Endothelial cell (in vitro differentiated cells): Measurements from ENCODE around the gene TMEM219. TPM values are rescaled to one million over a fixed set of nuclear protein-coding genes. Genes with fewer than 3 reads are reported as not detected.
"Not testable (repeated sequence)": the region's sequence is repeated elsewhere in the genome, so short reads cannot be mapped to it uniquely, and the experiment has no call there.

Source experiments
- DNase-seq: peaks from one replicate; pipeline ENCODE4 v3.0.0; 2021; ENCODE audit warnings: low spot score
- H3K27ac Mint-ChIP-seq: one replicate; pipeline ENCODE4 v1.8.0; 2021; ENCODE audit warnings: mixed read lengths, inconsistent platforms; ENCODE audit not compliant: unreplicated experiment
- H3K27me3 Mint-ChIP-seq: one replicate; pipeline ENCODE4 v1.8.0; 2021; ENCODE audit warnings: mild to moderate bottlenecking, moderate library complexity, mixed read lengths, inconsistent platforms; ENCODE audit not compliant: unreplicated experiment
- H3K36me3 Mint-ChIP-seq: one replicate; pipeline ENCODE4 v1.8.0; 2021; ENCODE audit warnings: mild to moderate bottlenecking, low read depth, mixed read lengths, inconsistent platforms; ENCODE audit not compliant: unreplicated experiment
- H3K4me1 Mint-ChIP-seq: one replicate; pipeline ENCODE4 v1.8.0; 2021; ENCODE audit warnings: mild to moderate bottlenecking, mixed read lengths, inconsistent platforms; ENCODE audit not compliant: unreplicated experiment
- H3K4me3 Mint-ChIP-seq: one replicate; pipeline ENCODE4 v1.8.0; 2021; ENCODE audit warnings: mild to moderate bottlenecking, mixed read lengths, inconsistent platforms; ENCODE audit not compliant: unreplicated experiment
- H3K9me3 Mint-ChIP-seq: one replicate; pipeline ENCODE4 v1.8.0; 2021; ENCODE audit warnings: mixed read lengths, inconsistent platforms; ENCODE audit not compliant: unreplicated experiment
- CTCF ChIP-seq: fragments of 200-600 bp; sonication (generic); IDR thresholded peaks from one replicate; pipeline ENCODE4 v1.5.0; 2021; ENCODE audit warnings: antibody characterized with exemption; ENCODE audit not compliant: unreplicated experiment
- total RNA-seq: library from RNA; stranded (reverse); fragmentation: NEBNext Ultra II Directional; extraction: Animal tissue kit (Norgen Biotek cat#: 25700); gene quantifications from one replicate; pipeline ENCODE4 v1.2.1, GENCODE V29; 2021; ENCODE audit not compliant: unreplicated experiment

Gene TMEM219
- total RNA-seq, 1 donor from 2014 or later, result 217 TPM

- Mint-ChIP-seq H3K4me1 (peaks cover 10% of the 10 kb centered on the region), H3K9me3 (no peaks in the 10 kb centered on the region), H3K4me3 (peak overlapping the region; percentile 92), H3K27me3 (peaks cover 20% of the 10 kb centered on the region), H3K36me3 (peaks cover 4% of the 10 kb centered on the region), H3K27ac (peak overlapping the region; percentile 74)
- TF ChIP-seq CTCF, result no peak
- peak; percentile 9 for DNase-seq
Measured at GRCh38 chr16:30011714-30012504, 50.0 kb downstream of the TMEM219 start.

GRCh38 chr16:30012598-30012997 is 50.7 kb downstream of the TMEM219 start:
- not testable (repeated sequence) for H3K9me3 Mint-ChIP-seq, H3K4me1 Mint-ChIP-seq, H3K36me3 Mint-ChIP-seq, DNase-seq, H3K4me3 Mint-ChIP-seq, H3K27ac Mint-ChIP-seq
- peaks cover 22% of the 10 kb centered on the region for H3K27me3 Mint-ChIP-seq

- not testable (repeated sequence) for H3K4me3 Mint-ChIP-seq, H3K4me1 Mint-ChIP-seq, DNase-seq, H3K36me3 Mint-ChIP-seq, H3K9me3 Mint-ChIP-seq, H3K27ac Mint-ChIP-seq
- peaks cover 15% of the 10 kb centered on the region for H3K27me3 Mint-ChIP-seq
Measured at GRCh38 chr16:30015450-30015849, 53.6 kb downstream of the TMEM219 start.

- no peak overlapping the region for H3K4me3 Mint-ChIP-seq
- peaks cover 15% of the 10 kb centered on the region for H3K27me3 Mint-ChIP-seq
- TF ChIP-seq CTCF, result no peak
- no peak overlapping the region for H3K27ac Mint-ChIP-seq
- no peak for DNase-seq
- peaks cover 8% of the 10 kb centered on the region for H3K4me1 Mint-ChIP-seq
- no peaks in the 10 kb centered on the region for H3K9me3 Mint-ChIP-seq
- H3K36me3 Mint-ChIP-seq, result peaks cover 8% of the 10 kb centered on the region
Measured at GRCh38 chr16:30016555-30017276, 54.8 kb downstream of the TMEM219 start.

GRCh38 chr16:30017277-30017656 is 55.4 kb downstream of the TMEM219 start:
- DNase-seq, result no peak
- TF ChIP-seq CTCF, result no peak
- Mint-ChIP-seq H3K4me3 (no peak overlapping the region), H3K4me1 (peaks cover 3% of the 10 kb centered on the region), H3K9me3 (no peaks in the 10 kb centered on the region), H3K27ac (no peak overlapping the region), H3K27me3 (peaks cover 9% of the 10 kb centered on the region), H3K36me3 (peaks cover 4% of the 10 kb centered on the region)

- H3K9me3 Mint-ChIP-seq, DNase-seq, H3K36me3 Mint-ChIP-seq, H3K4me1 Mint-ChIP-seq, H3K4me3 Mint-ChIP-seq, H3K27ac Mint-ChIP-seq, H3K27me3 Mint-ChIP-seq: not testable (repeated sequence)
Measured at GRCh38 chr16:30017937-30018336, 56.1 kb downstream of the TMEM219 start.
